Endometrial microvascular endothelial cells (primary cell): Measurements from ENCODE around the gene PRPF38A. TPM values are rescaled to one million over a fixed set of nuclear protein-coding genes. Genes with fewer than 3 reads are reported as not detected.
"Not testable (repeated sequence)": the region's sequence is repeated elsewhere in the genome, so short reads cannot be mapped to it uniquely, and the experiment has no call there.

ENCODE experiments used
- in situ Hi-C: cut with HindIII; loops from 2 replicates; pipeline ENCODE4 v1.10.0; 2017; ENCODE audit warnings: low sequenced_read_pairs, low pct_unique_long_range_greater_than_20kb; ENCODE audit errors: inconsistent ontology term
- total RNA-seq: library from RNA; depleted of rRNA; stranded (reverse); fragments of >200 nt; gene quantifications from one replicate; pipeline ENCODE4 v1.2.3, GENCODE V29; 2015; ENCODE audit errors: inconsistent ontology term

The PRPF38A gene, protein sequence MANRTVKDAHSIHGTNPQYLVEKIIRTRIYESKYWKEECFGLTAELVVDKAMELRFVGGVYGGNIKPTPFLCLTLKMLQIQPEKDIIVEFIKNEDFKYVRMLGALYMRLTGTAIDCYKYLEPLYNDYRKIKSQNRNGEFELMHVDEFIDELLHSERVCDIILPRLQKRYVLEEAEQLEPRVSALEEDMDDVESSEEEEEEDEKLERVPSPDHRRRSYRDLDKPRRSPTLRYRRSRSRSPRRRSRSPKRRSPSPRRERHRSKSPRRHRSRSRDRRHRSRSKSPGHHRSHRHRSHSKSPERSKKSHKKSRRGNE
- total RNA-seq: 24.1 TPM

DNA sequence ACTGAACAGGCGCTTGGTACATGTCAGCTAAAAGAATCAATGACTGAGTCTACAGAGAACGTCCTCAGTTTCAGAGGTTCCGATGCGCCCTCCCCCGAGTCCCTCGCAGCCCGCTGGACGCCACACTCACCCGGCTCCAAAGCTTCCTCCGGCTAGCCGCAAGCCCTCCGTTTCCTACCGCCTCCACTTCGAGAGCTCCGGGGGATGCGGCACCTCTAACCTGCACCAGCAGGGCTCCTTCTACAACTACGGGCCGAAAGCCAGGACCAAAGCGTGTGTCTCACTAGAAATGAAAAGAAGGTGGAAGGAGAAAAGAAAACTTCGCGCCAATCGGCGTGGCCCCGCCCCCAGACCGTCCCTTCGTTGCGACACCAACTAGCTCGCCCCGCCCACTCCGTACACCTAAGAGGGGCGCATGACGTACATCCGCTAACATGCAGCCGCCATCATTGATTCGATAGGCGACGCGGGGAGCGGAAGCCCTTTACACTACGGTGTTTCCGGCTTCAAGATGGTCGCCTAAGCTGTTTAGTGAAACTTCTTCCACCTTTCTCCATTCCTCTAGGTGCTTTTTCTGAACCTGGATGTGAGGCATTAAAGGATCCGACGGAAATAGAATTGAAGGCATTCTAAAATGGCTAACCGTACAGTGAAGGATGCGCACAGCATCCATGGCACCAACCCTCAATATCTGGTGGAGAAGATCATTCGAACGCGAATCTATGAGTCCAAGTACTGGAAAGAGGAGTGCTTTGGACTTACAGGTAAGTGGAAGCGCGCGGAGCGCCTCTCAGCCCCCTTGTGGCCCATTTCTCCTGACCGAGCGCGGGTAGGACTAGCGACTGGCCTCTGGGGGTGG, at the start of gene PRPF38A, which contains the start of gene ORC1:
TSS of gene PRPF38A (plus strand) at position 487 of the 859 bp plus-strand sequence. CDS start at position 635, 148 bp downstream.
TSS of gene ORC1 (minus strand) at position 308 of the 859 bp plus-strand sequence. CDS start 2,200 bp downstream, outside the sequence.
- in situ Hi-C loops: no loop called here

DNA sequence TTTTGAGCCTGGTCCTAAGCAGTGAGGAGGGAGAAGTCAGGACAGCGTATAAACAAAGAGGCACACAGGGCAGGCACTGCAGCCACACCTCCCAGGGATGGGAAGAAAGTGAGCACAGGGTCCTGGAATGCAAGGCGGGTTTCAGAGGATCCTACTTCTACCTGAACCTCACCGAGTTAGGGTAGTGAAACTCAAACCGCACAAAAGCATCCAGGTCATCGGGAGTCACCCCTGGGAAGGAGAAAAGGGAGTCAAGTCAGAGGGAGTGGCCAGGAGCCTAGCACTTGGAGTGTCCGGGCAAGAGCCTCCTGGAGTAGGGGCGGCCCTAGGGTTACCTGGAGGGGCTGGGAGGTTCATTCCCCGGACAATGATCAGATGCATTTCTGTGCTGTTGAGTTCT, 49.0 kb upstream of the PRPF38A start:
- in situ Hi-C loops: no loop called here

DNA sequence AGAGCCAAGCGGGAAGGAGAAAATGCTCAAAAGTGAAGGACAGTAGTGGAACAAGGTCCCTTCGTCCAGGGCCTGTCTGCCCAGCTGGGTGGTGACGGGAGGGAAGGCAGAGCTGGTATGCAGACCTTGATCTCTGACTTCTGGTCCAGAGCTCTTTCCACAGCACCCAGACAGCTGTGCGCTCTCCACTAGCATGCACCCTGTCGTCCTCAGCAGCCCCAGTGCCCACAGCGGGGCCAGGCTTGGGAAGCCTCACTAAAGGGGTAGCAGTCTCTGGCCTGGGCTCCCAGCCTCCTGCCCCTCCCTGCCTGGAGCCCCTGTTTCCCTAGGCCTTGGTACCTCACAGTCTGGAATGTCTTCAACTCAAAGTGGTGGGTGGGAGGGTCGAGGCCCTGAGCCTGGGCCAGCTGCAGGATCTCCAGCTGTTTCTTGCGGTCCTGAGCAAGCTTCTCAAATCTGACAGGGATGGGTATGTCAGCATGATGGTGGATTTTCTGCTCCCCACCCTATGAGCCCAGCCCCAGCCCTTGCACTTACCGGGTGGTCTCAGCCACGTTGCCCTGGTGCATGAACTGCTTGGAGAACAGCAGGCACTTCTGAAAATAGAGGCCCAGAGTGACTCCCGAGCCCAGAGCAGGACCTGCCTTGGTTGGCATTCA, 48.4 kb upstream of the PRPF38A start:
- in situ Hi-C loops: no loop called here

DNA sequence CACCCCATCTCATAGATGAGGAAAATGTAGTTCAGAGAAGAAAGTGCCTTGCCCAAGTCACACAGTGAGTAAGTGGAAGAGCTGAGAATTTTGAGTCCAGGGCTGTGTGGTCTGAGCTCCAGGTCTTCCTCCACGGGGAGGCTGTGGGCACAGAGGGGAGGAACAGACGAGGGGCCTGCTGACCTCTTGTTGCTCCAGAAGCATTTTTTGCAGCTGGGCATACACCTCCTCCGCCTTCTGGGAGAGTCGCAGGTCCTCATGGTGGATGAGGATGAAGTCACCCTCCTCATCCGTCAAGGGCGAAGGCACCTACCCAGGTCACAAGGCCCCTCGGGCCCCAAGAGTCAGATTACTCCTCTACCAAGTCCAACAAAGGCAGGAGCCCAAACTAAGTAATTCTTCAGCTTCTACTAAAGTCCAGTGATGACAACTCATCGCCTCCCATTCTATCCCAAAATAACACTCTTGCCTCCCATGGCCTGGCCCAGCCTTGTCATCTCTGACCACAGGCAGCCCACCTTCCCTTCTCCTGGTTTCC, 47.5 kb upstream of the PRPF38A start:
- in situ Hi-C loops: no loop called here

DNA sequence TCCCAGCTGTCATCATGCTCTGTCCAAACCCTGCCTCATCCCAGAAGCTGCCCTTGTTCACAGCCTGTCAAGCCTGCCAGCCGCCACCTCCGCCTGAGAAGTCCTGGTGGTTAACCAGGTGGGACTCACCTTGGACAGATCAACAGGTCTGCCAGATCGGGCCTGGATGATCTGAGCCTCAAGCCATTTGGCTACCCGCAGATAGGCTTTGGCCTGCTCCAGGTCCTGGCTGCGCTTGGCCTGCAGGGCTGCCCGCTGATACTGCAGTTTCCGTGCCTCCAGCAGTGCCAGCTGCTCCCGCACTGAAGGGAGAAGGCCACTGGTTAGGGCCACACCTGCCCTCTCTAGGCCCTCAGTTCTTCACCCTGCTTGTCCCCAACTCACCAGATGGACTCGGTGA, 47.0 kb upstream of the PRPF38A start:
- in situ Hi-C loops: no loop called here

DNA sequence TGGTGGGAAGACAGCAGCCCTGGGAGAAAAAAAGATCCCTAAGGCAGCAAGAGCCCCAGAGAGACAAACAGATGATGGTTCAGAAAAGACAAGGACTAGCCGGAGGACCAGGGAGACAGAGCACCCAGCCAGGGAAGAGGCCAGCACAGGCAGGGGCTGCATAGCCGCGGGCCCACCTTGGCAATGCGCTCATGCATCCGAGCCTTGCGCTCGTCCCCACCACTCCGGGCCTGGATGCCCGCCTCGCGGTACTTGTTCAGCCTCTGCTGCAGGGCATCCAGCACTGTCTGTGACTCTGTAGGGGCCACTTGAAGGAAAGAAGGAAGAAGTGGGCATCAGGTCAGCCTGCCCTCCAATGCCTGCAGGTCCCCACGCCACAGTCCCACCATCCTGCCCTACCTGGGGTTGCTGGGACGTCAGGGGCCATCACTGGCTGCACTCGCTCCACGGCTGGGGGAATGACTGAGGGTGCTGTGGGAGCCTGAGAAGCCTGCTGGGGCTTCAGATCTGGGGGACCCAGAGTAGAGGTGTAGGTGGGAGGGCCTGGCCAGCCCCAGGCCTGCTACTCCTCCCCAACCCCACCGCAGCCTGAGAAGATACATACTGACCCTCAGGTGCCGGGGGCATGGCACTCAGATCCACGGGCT, 45.4 kb upstream of the PRPF38A start:
- in situ Hi-C loops: no loop called here

DNA sequence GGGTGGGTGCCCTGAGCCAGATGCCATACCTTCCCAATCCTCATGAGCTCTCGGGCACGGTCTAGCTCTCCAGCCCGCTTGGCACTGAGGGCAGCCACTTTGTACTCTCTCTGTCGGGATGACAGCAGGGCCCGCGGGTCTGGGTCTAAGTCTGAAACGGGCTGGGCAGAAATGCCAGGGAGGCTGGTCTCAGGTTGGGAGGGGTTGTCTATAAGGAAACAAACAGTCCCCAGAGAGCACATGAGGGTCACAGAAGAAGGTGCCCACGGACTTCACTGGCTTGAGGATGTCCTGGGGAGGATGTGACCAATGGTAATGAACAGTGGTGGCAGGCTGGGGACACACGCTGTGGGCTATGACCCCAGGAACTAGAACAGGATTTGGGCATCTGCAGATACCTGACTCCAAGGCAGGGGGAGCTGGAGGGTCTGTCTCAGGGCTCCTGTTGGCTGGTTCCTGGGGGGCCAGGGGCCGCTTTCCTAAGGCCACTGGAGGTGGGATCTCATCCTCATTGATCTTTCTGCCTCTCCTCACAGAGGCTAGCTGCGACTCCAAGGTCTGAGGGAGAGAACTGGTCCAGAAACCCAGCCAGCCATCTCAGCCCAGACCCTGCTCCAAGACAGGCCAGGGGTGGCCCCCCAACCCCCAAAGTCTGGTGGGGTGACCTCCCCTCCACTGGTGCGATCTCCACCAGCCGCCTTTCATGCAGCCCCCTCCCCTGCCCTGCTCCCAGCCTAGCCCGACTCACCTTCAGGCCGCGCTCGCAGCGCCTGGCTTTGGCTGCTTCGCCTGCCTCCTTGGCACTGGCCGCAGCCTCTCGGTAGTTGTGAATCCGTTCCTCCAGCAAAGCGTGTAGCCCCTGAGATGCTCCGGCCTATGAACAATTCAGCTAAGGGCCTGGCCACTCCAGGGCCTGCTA, 44.5 kb upstream of the PRPF38A start:
- in situ Hi-C loops: no loop called here

DNA sequence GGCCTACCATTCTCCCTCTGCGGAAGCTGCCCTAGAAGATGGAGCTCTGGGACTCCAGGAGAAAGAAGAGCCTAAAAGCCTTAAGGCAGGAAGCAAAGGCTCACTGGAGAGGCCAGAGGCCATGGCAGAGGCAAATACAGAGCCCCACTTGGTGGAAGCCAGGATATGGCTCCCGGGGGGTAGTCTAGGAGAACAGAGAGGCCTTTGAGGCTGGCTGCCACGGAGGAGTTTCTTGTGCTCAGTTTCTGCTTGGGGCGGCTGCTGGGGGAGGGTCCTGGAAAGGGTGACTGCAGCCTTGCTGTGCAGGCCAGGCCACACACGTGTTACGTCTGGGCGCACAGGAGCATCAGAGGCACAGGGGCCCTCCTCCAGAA, 43.8 kb upstream of the PRPF38A start:
- in situ Hi-C loops: no loop called here

DNA sequence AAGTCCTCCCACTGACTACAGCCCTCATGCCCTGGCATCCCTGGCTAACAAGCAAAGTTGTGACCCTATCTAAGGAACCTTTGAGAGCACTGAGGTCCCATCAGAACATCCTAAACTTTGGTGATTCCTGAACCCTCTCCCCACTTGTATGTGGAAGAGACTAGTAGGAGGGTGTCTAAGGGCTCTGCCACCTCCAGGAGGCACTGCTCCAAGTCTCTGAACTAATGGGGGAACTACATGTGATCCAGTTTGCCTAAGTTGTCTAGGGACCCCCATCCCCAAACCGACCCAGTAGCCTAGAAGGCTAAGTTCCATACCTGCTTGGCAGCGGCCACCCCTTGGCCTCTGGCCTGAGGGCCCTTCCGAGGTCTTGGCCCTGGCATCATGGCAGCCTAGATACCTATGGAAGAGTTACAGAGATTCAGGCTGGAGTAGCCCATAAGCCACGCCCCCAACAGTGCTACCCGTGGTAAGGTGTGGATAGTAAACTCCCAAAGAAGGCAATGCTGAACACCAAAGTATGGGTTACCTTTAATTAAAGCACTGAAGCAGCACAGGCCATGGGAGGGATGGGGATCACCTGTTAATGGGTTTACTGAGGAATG, 40.1 kb upstream of the PRPF38A start:
- in situ Hi-C loops: no loop called here

DNA sequence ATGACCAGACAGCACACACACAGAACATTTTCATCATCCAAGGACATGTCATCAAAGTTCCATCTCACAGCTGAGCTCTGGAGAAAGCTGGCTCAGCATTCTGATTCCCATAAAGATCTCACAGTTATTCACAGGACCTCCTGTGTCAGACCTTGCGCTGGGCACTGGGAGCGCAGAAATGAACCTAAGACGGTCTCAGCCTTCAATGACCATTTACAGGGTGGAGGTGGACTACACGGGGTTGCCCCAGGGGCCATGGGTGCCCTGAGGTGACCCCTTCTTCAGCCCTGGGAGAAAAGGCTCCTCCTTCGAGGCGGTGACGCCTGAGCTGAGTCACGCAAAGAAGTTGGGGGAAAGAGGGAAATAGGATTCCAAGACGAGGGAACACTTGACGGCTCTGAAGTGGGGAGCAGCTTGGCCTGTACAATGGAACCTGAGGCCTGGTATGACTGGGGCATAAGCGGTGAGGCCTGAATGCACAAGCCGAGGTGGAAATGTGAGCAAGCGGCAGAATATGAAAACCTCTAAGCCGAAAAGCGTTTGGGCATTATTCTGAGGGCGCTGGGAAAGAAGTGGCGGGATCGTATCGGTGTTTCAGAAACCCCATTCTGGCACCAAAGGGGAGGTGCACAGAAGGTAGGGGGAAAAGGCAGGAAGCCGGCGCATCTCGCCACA, 39.2 kb upstream of the PRPF38A start:
- in situ Hi-C loops: no loop called here

DNA sequence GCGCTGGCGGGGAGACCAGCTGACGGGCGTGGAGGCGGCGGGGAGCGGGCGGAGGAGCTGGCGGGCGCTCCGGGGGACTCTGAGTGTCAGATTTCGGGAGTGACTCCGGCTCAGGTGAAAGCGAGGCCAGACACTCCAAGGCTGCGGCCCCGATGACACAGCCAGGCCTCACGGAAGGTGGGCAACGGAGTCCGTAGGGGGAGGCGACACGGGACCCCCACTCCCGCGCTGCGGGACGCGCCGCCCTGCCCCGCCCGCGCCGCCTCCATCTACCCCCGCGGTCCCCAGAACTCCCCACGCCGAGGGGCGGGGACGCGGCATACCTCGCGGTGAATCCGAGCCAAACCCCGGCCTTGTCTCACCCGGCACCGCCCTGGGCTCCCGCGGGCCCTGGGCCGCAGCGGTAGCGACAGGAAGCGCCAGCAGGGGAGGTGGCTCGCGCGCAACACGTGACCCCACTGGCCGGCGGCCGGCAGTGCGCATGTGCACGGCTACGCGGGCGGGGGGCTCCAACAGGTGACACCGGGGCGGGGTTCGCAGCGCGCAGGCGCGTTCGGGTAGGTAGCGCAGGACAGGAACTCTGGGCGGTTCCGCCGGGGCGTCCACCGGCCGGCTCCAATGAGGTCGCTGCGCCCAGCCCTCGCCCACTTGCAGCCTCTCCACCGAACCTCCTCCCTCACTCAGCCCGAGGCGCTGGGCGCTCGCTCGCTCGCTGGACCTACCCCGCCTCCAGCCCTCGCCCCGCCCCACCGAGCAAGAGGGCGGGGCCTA, 38.5 kb upstream of the PRPF38A start, which contains the start of gene CC2D1B:
TSS of gene CC2D1B (minus strand) at position 460 of the 771 bp plus-strand sequence. CDS start 1,585 bp downstream, outside the sequence.
- in situ Hi-C loops: no loop called here

DNA sequence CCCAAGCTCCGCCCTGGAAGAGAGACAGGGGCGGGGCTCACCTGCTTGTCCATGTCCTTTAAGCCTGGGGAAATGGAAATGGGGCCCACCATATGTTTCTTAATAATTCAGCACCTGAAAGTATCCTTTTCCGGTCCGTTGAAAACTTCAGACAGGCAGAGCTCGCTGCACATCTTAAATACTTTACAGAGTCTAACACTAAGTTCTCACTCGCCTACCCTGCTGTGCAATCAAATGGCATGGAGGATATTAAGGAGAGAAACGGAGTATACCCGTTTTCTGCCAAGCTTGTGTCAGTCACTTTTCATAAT, 37.9 kb upstream of the PRPF38A start:
- in situ Hi-C loops: no loop called here

DNA sequence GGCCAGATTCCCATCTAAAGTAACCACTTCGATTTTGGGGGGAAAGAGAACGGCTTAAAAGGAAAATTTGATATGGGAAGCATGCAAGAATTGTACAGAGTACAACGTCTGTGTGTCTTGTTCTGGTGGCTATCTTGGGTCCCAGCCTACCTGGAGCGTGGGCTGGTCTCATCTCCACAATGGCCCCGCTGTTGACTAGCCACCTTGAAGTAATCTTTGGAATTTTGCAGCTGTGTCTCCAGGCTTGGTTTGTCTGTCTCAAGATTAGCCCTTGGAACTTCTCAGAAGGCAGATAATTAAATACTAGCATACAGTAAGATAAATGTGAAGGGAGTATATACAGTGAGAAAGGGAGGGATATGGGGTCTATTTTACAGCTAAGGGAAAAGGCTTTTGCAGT, 37.1 kb upstream of the PRPF38A start:
- in situ Hi-C loops: no loop called here

DNA sequence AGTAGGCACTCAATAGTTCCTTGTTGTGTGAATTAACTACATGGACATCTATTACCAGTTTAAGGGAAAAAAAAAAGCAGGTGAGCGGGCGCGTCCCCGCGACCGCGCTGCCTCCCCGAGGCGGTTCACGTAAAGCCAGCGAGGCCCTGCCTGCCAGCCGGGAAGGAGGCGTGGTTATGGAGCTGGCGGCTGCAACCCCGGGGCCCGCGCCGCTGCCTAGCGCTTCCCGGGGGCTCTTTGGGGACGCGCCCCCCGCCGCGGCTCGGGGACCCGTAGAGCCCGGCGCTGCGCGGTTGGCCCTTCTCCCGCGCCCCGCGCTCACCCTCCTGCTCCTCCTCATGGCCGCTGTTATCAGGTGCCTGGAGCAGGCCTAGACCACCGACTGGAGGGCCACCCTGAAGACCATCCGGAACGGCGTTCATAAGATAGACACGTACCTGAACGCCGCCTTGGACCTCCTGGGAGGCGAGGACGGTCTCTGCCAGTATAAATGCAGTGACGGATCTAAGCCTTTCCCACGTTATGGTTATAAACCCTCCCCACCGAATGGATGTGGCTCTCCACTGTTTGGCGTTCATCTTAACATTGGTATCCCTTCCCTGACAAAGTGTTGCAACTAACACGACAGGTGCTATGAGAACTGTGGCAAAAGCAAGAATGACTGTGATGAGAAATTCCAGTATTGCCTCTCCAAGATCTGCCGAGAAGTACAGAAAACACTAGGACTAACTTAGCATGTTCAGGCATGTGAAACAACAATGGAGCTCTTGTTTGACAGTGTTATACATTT, 35.8 kb upstream of the PRPF38A start:
- in situ Hi-C loops: no loop called here

DNA sequence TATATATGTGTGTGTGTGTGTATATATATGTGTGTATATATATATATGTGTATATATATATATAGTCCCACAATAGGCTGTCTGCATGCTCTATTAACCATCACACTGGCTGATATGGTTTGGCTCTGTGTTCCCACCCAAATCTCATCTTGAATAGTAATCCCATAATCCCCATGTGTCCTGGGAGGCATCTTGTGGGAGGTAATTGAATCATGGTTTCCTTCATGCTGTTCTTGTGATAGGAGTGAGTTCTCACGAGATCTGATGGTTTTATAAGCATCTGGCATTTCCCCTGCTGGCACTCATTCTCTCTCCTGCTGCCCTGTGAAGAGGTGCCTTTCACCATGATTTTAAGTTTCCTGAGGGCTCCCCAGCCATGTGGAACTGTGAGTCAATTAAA, 34.6 kb upstream of the PRPF38A start:
- in situ Hi-C loops: not testable (repeated sequence)

DNA sequence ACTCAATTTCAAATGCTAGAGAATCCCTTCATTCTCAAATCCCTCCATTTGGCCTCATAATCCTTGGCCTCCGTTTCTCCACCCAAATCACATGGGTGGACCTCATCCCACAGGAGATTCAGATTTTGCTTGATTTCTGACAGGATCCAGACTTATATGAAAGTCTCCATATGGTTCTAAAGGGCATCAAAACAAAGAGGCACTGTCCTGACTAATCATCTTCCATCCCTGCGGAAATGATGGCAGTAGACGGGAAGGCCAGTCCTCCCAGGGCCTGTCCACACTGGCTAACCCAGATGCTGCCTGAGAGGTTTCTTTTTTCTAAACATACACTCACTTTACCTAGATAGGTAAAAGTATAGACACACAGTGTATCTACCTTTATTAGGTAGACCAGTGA, 19.0 kb upstream of the PRPF38A start:
- in situ Hi-C loops: no loop called here
